GM18951 (cell line): Measurements from ENCODE around the gene LSAMP.

Source experiments
- POLR2A ChIP-seq: IDR thresholded peaks from 4 replicates; pipeline ENCODE4 v1.6.1; 2011; ENCODE audit warnings: mild to moderate bottlenecking; ENCODE audit not compliant: insufficient read length, insufficient read depth; ENCODE audit errors: extremely low read depth
- in situ Hi-C: fragments of 300-500 bp; cut with MboI; formaldehyde crosslinking; loops from one replicate; pipeline ENCODE4 v1.12.0; 2022; ENCODE audit warnings: low sequenced_read_pairs, mixed read lengths, inconsistent platforms; ENCODE audit not compliant: unreplicated experiment

LSAMP gene

GRCh38 chr3:116281313-116282143 is 163.8 kb downstream of the LSAMP start:
- TF ChIP-seq POLR2A, result no peak
- in situ Hi-C loops, result no loop called here

GRCh38 chr3:116280130-116280740 is 165.1 kb downstream of the LSAMP start:
- in situ Hi-C loops, result no loop called here
- TF ChIP-seq POLR2A, result no peak

- TF ChIP-seq POLR2A, result no peak
- in situ Hi-C loops, result no loop called here
Observed at GRCh38 chr3:116276675-116277074, 168.6 kb downstream of the LSAMP start.

- TF ChIP-seq POLR2A, result no peak
Observed at GRCh38 chr3:116270056-116270455, 175.2 kb downstream of the LSAMP start.

GRCh38 chr3:116267116-116267515 is 178.2 kb downstream of the LSAMP start:
- in situ Hi-C loops, result no loop called here
- TF ChIP-seq POLR2A, result no peak

More at GRCh38 chr3:116270056-116270455, 175.2 kb downstream of the LSAMP start:
- in situ Hi-C loops, result no loop called here

- in situ Hi-C loops, result no loop called here
- TF ChIP-seq POLR2A, result no peak
Observed at GRCh38 chr3:116265976-116266584, 179.2 kb downstream of the LSAMP start.

- in situ Hi-C loops, result no loop called here
- TF ChIP-seq POLR2A, result no peak
Observed at GRCh38 chr3:116265320-116265695, 180.0 kb downstream of the LSAMP start.

- in situ Hi-C loops, result no loop called here
- no peak for TF ChIP-seq POLR2A
Observed at GRCh38 chr3:116264546-116265319, 180.6 kb downstream of the LSAMP start.

GRCh38 chr3:116263842-116264545 is 181.3 kb downstream of the LSAMP start:
- TF ChIP-seq POLR2A, result no peak
- in situ Hi-C loops, result no loop called here

GRCh38 chr3:116260491-116260890 is 184.8 kb downstream of the LSAMP start:
- TF ChIP-seq POLR2A, result no peak
- in situ Hi-C loops, result no loop called here

- in situ Hi-C loops, result no loop called here
- no peak for TF ChIP-seq POLR2A
Observed at GRCh38 chr3:116259984-116260383, 185.3 kb downstream of the LSAMP start.

GRCh38 chr3:116256843-116257485 is 188.3 kb downstream of the LSAMP start:
- TF ChIP-seq POLR2A, result no peak
- in situ Hi-C loops, result no loop called here
